Raji (cell line): ENCODE results near the gene EEF1AKMT3.

ENCODE experiments used
- POLR2A ChIP-seq: IDR thresholded peaks from 2 replicates; pipeline ENCODE4 v1.6.1; 2011; ENCODE audit warnings: low read depth, low read length, control low read depth; ENCODE audit not compliant: insufficient read depth

The EEF1AKMT3 gene

DNA sequence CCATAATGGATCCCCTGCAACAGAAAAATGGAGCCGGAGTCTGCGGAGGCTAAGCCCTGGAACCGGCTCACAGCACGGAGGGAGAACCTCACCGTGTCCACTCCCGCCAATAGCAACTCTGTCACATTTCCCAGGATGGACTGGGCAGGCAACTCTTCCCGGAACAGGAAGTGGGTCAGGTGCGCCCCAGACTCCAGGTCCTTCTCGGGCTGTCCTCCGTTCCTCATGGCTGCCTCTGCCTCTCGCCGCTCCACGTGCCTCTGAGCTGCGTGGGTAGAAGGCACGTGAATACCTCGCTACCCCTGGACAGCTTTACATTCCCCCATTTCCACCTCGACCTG, 7.8 kb upstream of the EEF1AKMT3 start:
- TF ChIP-seq POLR2A, result no peak

- no peak for TF ChIP-seq POLR2A
These were observed 7.3 kb upstream of the EEF1AKMT3 start for GRCh38 chr12:57765003-57765697.

- no peak for TF ChIP-seq POLR2A
These were observed 6.5 kb upstream of the EEF1AKMT3 start for GRCh38 chr12:57765698-57766463.

DNA sequence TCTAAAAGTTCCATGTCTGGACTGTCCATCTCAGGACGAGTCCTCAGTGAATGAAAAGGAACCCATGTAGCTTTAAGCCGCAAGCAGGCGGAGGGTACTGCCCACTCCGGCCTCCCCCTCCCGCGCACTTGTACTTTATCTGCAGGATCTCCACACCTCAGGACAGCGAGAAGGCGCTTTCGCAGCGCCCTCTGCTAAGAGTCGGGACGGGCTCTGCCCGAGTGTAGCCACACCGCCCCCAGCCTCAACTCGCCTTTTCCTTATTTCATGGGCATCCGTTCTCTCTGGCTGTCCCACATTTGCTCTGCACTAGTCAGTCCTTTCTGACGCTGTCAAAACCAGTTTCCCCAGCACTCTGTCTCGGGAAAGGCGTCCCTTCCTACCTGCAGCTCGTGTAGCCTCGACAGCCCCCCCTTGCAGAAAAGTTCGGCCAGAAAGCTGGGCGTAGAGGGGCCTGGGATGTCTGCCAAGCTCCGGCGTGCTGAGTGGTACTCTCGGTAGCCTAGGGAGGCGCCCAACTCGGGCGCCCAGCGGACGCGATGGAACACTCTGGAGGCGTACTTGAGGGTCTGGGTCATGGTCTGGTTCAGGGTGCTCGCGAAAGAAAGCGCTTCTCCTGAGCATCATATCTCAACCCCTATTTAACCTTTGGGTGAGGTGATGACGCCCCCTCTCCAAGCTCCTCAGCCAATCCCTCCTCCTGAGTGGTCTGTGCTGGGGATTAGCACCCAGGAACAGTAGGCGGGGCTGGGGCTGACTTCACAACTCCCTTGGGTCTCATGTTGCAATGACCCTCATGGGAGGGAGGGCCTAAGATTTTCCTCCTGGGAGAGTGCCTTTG, 5.7 kb upstream of the EEF1AKMT3 start, which contains the start of gene CYP27B1:
Gene CYP27B1 (minus strand): TSS at position 615 of the 841 bp plus-strand sequence. CDS start 37 bp downstream, at position 578.
- TF ChIP-seq POLR2A, result no peak

DNA sequence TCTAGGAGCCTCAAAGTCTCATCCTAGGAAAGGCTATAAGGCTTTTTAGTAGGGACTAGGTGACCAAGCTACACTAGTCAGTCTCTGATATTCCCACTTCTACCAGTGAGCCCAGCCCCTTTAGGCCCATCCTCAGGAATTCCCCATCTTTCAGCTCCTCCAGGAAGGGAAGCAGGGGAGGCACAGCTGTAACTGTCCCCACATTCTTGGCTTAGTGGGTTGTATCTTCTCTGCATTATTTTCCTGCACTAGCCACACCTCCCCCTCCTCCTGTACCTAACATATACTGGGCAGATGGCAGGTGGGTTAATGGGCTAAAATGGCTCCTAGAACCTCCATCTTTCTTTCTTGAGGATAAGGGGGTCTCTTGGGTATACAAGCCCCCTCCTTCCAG, 5.1 kb upstream of the EEF1AKMT3 start:
- no peak for TF ChIP-seq POLR2A

- TF ChIP-seq POLR2A, result no peak
These were observed 4.5 kb upstream of the EEF1AKMT3 start for GRCh38 chr12:57767876-57768275.

DNA sequence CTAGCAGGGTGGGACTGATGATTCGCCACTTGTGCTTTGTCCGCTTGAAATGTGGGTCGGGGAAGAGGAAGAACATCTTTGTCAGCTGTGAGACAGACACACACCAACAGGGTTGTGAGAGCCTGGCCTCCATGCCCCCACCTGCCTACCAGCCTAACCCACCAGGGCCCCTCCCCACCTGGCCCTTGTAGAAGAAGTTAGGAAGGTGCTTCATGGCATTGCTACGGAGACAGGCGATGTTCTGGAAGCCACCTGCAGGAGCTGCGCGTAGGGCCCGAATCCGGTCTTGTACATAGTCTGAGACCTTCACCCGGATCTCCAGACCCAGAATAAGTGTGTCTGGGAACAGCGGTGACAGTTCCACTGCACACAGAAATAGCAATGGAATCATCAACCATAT, 2.8 kb upstream of the EEF1AKMT3 start:
- TF ChIP-seq POLR2A, result no peak

DNA sequence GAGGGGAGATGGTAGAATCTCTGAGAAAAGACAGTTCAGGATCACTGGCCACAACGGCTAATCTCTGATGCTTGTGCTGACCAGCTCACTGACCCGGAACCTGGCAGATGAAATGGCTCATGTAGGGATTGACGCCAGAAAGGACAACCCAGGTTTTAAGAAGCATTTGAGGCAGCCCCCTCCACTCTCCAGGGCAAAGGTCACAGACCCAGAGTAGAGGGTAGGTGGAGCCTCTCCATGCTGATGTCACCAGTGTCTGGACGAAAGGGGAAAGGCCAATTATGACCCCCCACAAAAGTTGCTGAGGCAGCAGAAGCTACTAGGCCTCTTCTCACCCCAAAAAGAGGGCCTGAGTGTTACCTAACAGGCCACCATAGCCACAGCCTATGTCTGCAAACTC, 1.7 kb upstream of the EEF1AKMT3 start:
- TF ChIP-seq POLR2A, result no peak

- TF ChIP-seq POLR2A, result no peak
These were observed 1.1 kb upstream of the EEF1AKMT3 start for GRCh38 chr12:57771236-57771872.

- peak; percentile 89 for TF ChIP-seq POLR2A
These were observed 463 bp upstream of the EEF1AKMT3 start, which contains the start of gene METTL1 for GRCh38 chr12:57771873-57772428. TSS of gene METTL1 (minus strand) at chr12:57772105. CDS start at chr12:57772083, 22 bp downstream.

DNA sequence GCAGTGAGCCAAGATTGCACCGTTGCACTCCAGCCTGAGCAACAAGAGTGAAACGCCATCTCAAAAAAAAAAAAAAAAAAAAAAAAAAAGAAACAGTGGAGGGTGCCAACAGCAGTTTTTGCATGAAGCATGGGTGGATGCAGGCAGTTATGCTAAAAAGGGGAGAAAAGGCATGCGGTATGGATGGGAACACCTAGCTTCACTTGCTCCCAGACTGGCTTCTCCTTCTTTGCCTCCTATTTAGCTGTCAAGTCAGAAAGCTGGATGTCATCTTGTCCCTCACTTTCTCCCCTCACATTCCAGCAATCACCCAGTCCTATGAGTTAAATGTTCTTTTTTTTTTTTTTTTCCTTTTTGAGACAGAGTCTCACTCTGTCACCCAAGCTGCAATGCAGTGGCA, 2.6 kb downstream of the EEF1AKMT3 start:
- no peak for TF ChIP-seq POLR2A

- no peak for TF ChIP-seq POLR2A
These were observed 3.3 kb downstream of the EEF1AKMT3 start for GRCh38 chr12:57775563-57776246.

- TF ChIP-seq POLR2A, result no peak
These were observed 3.8 kb downstream of the EEF1AKMT3 start for GRCh38 chr12:57776247-57776587.

DNA sequence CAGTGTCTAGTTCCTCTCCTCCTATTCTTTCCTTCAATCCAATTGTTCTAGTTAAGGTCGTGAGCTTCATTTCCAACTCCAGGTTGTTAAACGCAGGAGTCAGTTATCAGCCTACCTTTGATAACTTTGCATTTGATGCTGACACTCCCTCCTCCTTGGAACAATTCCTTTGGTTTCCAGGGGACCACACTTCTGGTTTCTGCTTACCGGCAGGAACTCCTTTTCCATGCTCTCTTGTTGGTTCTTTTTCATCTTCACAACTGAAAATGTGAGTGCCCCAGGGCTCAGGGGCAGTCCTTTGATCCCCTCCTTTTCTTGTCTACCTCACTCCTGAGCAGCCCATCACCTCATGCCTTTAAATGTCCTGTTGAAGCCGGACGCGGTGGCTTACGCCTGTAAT, 5.0 kb downstream of the EEF1AKMT3 start:
- TF ChIP-seq POLR2A, result no peak
